T47D (cell line): ENCODE data around the gene TAT.
"Not testable (repeated sequence)": the region's sequence is repeated elsewhere in the genome, so short reads cannot be mapped to it uniquely, and the experiment has no call there.

Experiments
- DNase-seq, 2 experiments: peaks; one replicate each; pipeline versions ENCODE4 v3.0.0 to v3.0.0-alpha.2; 2011 to 2012; ENCODE audit warnings: low read depth in 1 of 2, low spot score in 1 of 2
- JUND ChIP-seq: IDR thresholded peaks from 2 replicates; pipeline ENCODE4 v1.6.1; 2012; ENCODE audit warnings: low read depth
- in situ Hi-C: cut with HindIII; loops from 2 replicates; pipeline ENCODE4 v1.10.0; 2016; ENCODE audit warnings: low sequenced_read_pairs, low pct_unique_long_range_greater_than_20kb

The TAT gene

GRCh38 chr16:71594000-71594646 is 17.2 kb upstream of the TAT start:
- in situ Hi-C loops = no loop called here
- no peak for TF ChIP-seq JUND
- peak in 1 of 2 experiments; percentile 59 for DNase-seq

- in situ Hi-C loops = no loop called here
- peak in 1 of 2 experiments; percentile 42 for DNase-seq
- no peak for TF ChIP-seq JUND
These were observed 16.4 kb upstream of the TAT start for GRCh38 chr16:71593048-71593999.

DNA sequence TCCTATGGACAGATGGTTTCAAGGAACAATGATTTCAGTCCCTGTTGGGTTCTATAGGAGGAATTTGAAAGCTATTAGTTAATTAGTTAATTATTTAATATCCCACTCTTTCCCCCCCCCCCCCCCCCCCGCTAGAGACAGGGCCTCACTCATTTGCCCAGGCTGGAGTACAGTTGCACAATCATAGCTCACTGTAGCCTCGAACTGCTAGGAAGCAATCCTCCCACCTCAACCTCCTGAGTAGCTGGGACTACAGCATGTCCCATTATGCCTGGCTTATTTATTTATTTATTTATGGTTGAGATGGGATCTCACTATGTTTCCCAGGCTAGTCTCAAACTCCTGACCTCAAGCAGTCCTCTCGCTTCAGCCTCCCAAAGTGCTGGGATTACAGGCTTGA is 15.0 kb upstream of the TAT start:
- in situ Hi-C loops = no loop called here
- TF ChIP-seq JUND = no peak

GRCh38 chr16:71590584-71590983 is 13.7 kb upstream of the TAT start:
- in situ Hi-C loops = no loop called here
- no peak for TF ChIP-seq JUND
- no peak for DNase-seq

More for the DNA sequence above, 15.0 kb upstream of the TAT start:
- no peak for DNase-seq

GRCh38 chr16:71590071-71590470 is 13.2 kb upstream of the TAT start:
- in situ Hi-C loops = not testable (repeated sequence)

GRCh38 chr16:71589334-71589733 is 12.4 kb upstream of the TAT start:
- DNase-seq, in situ Hi-C loops: not testable (repeated sequence)

More at GRCh38 chr16:71590071-71590470, 13.2 kb upstream of the TAT start:
- DNase-seq = not testable (repeated sequence)

- in situ Hi-C loops = no loop called here
- no peak for TF ChIP-seq JUND
- DNase-seq = peak; percentile 38 to 65
These were observed 8.4 kb upstream of the TAT start for GRCh38 chr16:71585318-71585703.

GRCh38 chr16:71584543-71585317 is 7.8 kb upstream of the TAT start:
- no peak for DNase-seq
- TF ChIP-seq JUND = no peak
- in situ Hi-C loops = no loop called here

DNA sequence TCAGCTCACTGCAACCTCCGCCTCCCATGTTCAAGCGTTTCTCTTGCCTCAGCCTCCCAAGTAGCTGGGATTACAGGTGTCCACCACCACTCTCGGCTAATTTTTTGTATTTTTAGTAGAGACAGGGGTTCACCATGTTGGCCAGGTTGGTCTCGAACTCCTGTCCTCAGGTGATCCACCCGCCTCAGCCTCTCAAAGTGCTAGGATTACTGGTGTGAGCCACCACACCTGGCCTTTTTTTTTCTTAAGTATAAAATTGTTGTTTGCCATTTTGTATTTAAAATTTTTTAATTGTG is 5.6 kb upstream of the TAT start:
- DNase-seq, in situ Hi-C loops: not testable (repeated sequence)

DNA sequence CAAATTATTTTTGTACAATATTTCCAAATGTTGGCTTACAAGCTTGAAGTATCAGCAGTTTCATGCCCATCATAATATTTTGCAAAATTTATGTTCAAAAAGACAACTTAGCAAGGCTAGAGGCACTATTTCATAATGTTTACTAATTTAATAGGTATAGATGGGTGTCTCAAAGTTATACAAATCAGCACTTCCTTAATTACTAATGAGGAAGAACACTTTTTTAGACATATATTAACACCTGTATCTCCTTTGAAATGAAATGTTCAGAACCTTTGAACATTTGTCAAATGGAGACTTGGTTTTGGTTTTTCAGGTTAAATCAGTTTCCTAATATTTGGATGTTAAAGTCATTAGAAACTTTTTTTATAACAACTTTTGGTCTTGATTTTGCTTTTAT is 2.2 kb downstream of the TAT start:
- no peak for DNase-seq
- in situ Hi-C loops = no loop called here
- no peak for TF ChIP-seq JUND

GRCh38 chr16:71573387-71574094 is 3.4 kb downstream of the TAT start:
- DNase-seq = no peak
- TF ChIP-seq JUND = no peak
- in situ Hi-C loops = no loop called here

DNA sequence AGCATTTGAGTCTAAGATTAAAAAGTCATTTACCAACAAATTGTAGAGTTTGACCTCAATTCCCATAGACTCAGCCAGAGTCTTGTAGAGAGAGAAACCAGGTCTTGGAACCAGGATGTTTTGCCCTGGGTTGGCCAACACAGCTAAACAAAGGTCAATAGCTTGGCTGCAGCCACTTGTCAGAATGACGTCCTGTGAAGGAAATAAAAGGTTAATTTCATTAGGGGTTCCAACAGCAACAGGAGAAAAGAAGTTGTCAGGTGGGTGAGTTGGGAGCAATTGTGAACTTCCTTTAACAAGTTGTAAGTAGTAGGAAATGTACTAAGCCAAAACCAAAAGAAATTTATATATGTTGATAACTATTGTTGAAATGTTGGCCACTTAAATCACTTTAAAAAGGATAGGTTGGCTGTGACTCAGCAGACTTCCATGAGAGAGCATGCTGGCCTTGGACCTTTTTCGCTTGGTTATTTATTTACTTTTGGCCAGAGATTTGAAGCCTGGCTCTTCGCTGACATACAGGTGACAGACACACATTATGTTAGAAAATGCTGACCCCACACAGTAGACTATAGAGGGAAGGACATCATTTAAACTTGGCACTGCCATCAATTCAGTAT is 4.3 kb downstream of the TAT start:
- no peak for DNase-seq
- no peak for TF ChIP-seq JUND
- in situ Hi-C loops = no loop called here
